Body of pancreas (tissue), 4 donors: ENCODE measurements around the gene CARTPT. TPM values are rescaled to one million over a fixed set of nuclear protein-coding genes. Genes with fewer than 3 reads are reported as not detected.
A peak's percentile ranks its signal among the peaks of the same experiment; 100 is the strongest.

Experiments
- ATAC-seq: fragments of 150-250 bp; one replicate; pipeline ENCODE4 v1.9.1; 2016
- DNase-seq, 4 donors: peaks; one replicate each; pipeline ENCODE4 v3.0.0-alpha.2; 2019
- H3K27ac ChIP-seq, 4 donors: fragments of 200-600 bp; sonication (generic); 1 replicate in 3 of 4; 2 replicates in 1 of 4; pipeline versions ENCODE4 v1.5.1 to v1.6.1; 2016 to 2019; ENCODE audit warnings: mild to moderate bottlenecking in 1 of 4, mixed read lengths in 1 of 4, moderate library complexity in 1 of 4
- H3K27me3 ChIP-seq, 2 donors: fragments of 200-600 bp; sonication (generic); one replicate each; pipeline ENCODE4 v1.6.0; 2016; ENCODE audit warnings: mild to moderate bottlenecking in 1 of 2
- H3K36me3 ChIP-seq, 2 donors: fragments of 200-600 bp; sonication (generic); replicated peaks in 1 of 2; 2 replicates each; pipeline ENCODE4 v1.5.1; 2016; ENCODE audit warnings: low read depth in 2 of 2; ENCODE audit not compliant: insufficient read depth in 1 of 2
- H3K4me1 ChIP-seq: fragments of 200-600 bp; sonication (generic); one replicate; pipeline ENCODE4 v1.6.0; 2016
- H3K4me3 ChIP-seq, 2 donors: fragments of 200-600 bp; sonication (generic); 1 replicate in 1 of 2; 2 replicates in 1 of 2; pipeline ENCODE4 v1.5.1; 2016 to 2019
- H3K9me3 ChIP-seq, 3 donors: fragments of 200-600 bp; sonication (generic); 1 replicate in 2 of 3; 2 replicates in 1 of 3; pipeline ENCODE4 v1.5.1; 2016
- CTCF ChIP-seq, 7 experiments: fragments of 450-650 bp in 4 of 7; fragments of 200-600 bp in 3 of 7; sonication (generic) in 3 of 7; IDR thresholded peaks; one replicate each; pipeline ENCODE4 v1.5.1; 2016 to 2019; ENCODE audit warnings: antibody characterized with exemption in 7 of 7
- POLR2A ChIP-seq, 3 donors: fragments of 450-650 bp; IDR thresholded peaks; one replicate each; pipeline ENCODE4 v1.6.1; 2016; ENCODE audit warnings: antibody characterized with exemption in 3 of 3, mild to moderate bottlenecking in 2 of 3
- WGBS, 2 donors: methylation state at CpG; one replicate each; pipeline ENCODE4 v1.1.5; 2017; 5-methylcytosine and 5-hydroxymethylcytosine counted together
- intact Hi-C: fragments of 100-400 bp; cut with DNase I; formaldehyde crosslinking; loops from one replicate; pipeline ENCODE4 v1.15.1; 2023
- total RNA-seq, 2 donors: library from RNA; depleted of rRNA; stranded (reverse); fragments of >200 nt; gene quantifications; one replicate each; pipeline ENCODE4 v1.1.0, GENCODE V29; 2016

Gene CARTPT
- total RNA-seq, 2 donors from 2014 or later, result not detected

DNA sequence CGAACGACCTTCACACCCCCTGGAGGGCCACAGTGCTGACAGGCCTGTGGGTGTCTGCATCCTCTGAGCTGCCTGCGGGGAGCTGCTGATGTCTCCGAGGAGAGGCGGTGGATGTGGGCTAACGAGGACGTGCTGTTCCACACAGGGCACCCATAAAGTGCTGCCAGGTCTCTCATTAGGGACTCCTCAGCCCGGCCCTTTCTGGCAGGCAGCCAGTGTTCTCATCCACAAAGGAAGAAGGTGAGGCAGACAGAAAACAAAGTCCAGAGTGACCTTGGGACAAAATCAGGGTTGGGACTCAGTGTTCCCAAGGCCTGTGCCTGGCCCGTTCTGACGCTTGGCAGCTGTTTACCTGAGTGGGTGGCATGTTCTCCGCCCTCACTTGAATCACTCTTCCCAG, 29.3 kb downstream of the CARTPT start:
- Histone ChIP-seq H3K27me3 (no peaks in the 10 kb centered on the region), H3K9me3 (no peaks in the 10 kb centered on the region), H3K4me1 (peaks cover 14% of the 10 kb centered on the region), H3K4me3 (no peak overlapping the region), H3K36me3 (no peaks in the 10 kb centered on the region), H3K27ac (no peak overlapping the region)
- WGBS, 2 donors, result 49 to 61% methylated on average over 11 of the region's 11 CpGs
- DNase-seq, result peak; percentile 32 to 77 (median 42)
- ATAC-seq, result peak; percentile 45
- intact Hi-C loops, result no loop called here
- TF ChIP-seq POLR2A (IDR thresholded peaks at IDR 0.05) (no peak), CTCF (IDR thresholded peaks at IDR 0.05) (no peak)

DNA sequence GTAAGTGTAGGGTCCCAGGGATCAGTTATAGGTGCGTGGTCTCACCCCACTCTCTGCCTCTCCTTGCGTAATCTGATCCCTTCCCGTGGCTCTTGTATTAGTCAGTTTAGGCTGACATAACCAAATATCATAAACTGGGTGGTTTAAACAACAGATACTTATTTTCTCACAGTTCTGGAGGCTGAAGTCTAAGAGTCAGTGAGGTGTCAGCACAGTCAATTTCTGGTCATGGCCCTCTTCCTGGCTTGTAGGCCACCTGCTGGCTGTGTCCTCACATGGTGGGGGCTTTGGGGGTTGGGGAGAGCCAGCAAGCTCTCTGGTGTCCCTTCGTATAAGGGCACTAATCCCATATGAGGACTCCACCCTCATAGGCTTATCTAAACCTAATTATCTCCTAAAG, 32.3 kb downstream of the CARTPT start:
- no peaks in the 10 kb centered on the region for H3K36me3 ChIP-seq
- no peak overlapping the region for H3K27ac ChIP-seq
- TF ChIP-seq POLR2A (IDR thresholded peaks at IDR 0.05) (no peak), CTCF (IDR thresholded peaks at IDR 0.05) (no peak)
- no peak for ATAC-seq
- H3K4me1 ChIP-seq, result no peaks in the 10 kb centered on the region
- H3K9me3 ChIP-seq, result no peaks in the 10 kb centered on the region
- intact Hi-C loops, result no loop called here
- DNase-seq, result no peak
- 55% methylated on average over 4 of the region's 4 CpGs for WGBS, 2 donors
- no peaks in the 10 kb centered on the region for H3K27me3 ChIP-seq
- H3K4me3 ChIP-seq, result no peak overlapping the region

GRCh38 chr5:71752441-71753190, 33.5 kb downstream of the CARTPT start:
- intact Hi-C loops, result no loop called here
- 58 to 66% methylated on average over 4 of the region's 4 CpGs for WGBS, 2 donors
- H3K27me3 ChIP-seq, result no peaks in the 10 kb centered on the region
- H3K4me1 ChIP-seq, result no peaks in the 10 kb centered on the region
- TF ChIP-seq CTCF (IDR thresholded peaks at IDR 0.05), result no peak
- no peak for TF ChIP-seq POLR2A (IDR thresholded peaks at IDR 0.05)
- H3K4me3 ChIP-seq, result no peak overlapping the region
- H3K9me3 ChIP-seq, result no peaks in the 10 kb centered on the region
- ATAC-seq (no peak), DNase-seq (no peak)
- no peak overlapping the region for H3K27ac ChIP-seq
- H3K36me3 ChIP-seq, result no peaks in the 10 kb centered on the region

- H3K4me1 ChIP-seq, result no peaks in the 10 kb centered on the region
- intact Hi-C loops, result no loop called here
- no peaks in the 10 kb centered on the region for H3K9me3 ChIP-seq
- ATAC-seq (peak; percentile 88), DNase-seq (peak; percentile 59 to 71 (median 65))
- no peak for TF ChIP-seq POLR2A (IDR thresholded peaks at IDR 0.05)
- TF ChIP-seq CTCF (IDR thresholded peaks at IDR 0.05), result peak; percentile 27 to 80 (median 72)
- H3K36me3 ChIP-seq, result no peaks in the 10 kb centered on the region
- H3K27me3 ChIP-seq, result no peaks in the 10 kb centered on the region
- no peak overlapping the region for H3K4me3 ChIP-seq
- 9 to 13% methylated on average over 14 of the region's 14 CpGs for WGBS, 2 donors
- H3K27ac ChIP-seq, result no peak overlapping the region
These were observed 38.8 kb downstream of the CARTPT start for GRCh38 chr5:71757590-71758543.
